Chondrocyte (in vitro differentiated cells): Measurements from ENCODE around the gene KCNQ4. TPM values are rescaled to one million over a fixed set of nuclear protein-coding genes. Genes with fewer than 3 reads are reported as not detected.
A peak's percentile ranks its signal among the peaks of the same experiment; 100 is the strongest.

Experiments
- DNase-seq: peaks from one replicate; pipeline ENCODE4 v3.0.0; 2021; ENCODE audit warnings: mixed read lengths, low spot score
- H3K27ac Mint-ChIP-seq: one replicate; pipeline ENCODE4 v1.8.0; 2021; ENCODE audit warnings: mild to moderate bottlenecking, moderate library complexity, mixed read lengths; ENCODE audit not compliant: unreplicated experiment
- H3K27me3 Mint-ChIP-seq: 2 replicates; pipeline ENCODE4 v1.8.0; 2021; ENCODE audit warnings: low read depth, mixed read lengths
- H3K36me3 Mint-ChIP-seq: 2 replicates; pipeline ENCODE4 v1.8.0; 2021; ENCODE audit warnings: low read depth, mixed read lengths
- H3K4me1 Mint-ChIP-seq: 2 replicates; pipeline ENCODE4 v1.8.0; 2021; ENCODE audit warnings: low read depth, mild to moderate bottlenecking, mixed read lengths
- H3K4me3 Mint-ChIP-seq: one replicate; pipeline ENCODE4 v1.8.0; 2021; ENCODE audit warnings: mild to moderate bottlenecking, moderate library complexity, mixed read lengths; ENCODE audit not compliant: unreplicated experiment
- H3K9me3 Mint-ChIP-seq: 2 replicates; pipeline ENCODE4 v1.8.0; 2021; ENCODE audit warnings: low read depth, mixed read lengths
- CTCF ChIP-seq: fragments of 200-600 bp; sonication (generic); IDR thresholded peaks from 2 replicates; pipeline ENCODE4 v1.5.0; 2021; ENCODE audit warnings: antibody characterized with exemption, mild to moderate bottlenecking, moderate library complexity
- total RNA-seq: library from RNA; stranded (reverse); gene quantifications from 3 replicates; pipeline ENCODE4 v1.2.1, GENCODE V29; 2021

The KCNQ4 gene
- total RNA-seq, 1 donor from 2014 or later, result 3.4 TPM

GRCh38 chr1:40878906-40879305 lies 95.3 kb downstream of the KCNQ4 start:
- Mint-ChIP-seq H3K36me3 (no peaks in the 10 kb centered on the region), H3K4me1 (peaks cover 53% of the 10 kb centered on the region), H3K27me3 (no peaks in the 10 kb centered on the region), H3K27ac (peak overlapping the region; percentile 98), H3K9me3 (peaks cover 3% of the 10 kb centered on the region), H3K4me3 (no peak overlapping the region)
- TF ChIP-seq CTCF, result no peak
- no peak for DNase-seq

DNA sequence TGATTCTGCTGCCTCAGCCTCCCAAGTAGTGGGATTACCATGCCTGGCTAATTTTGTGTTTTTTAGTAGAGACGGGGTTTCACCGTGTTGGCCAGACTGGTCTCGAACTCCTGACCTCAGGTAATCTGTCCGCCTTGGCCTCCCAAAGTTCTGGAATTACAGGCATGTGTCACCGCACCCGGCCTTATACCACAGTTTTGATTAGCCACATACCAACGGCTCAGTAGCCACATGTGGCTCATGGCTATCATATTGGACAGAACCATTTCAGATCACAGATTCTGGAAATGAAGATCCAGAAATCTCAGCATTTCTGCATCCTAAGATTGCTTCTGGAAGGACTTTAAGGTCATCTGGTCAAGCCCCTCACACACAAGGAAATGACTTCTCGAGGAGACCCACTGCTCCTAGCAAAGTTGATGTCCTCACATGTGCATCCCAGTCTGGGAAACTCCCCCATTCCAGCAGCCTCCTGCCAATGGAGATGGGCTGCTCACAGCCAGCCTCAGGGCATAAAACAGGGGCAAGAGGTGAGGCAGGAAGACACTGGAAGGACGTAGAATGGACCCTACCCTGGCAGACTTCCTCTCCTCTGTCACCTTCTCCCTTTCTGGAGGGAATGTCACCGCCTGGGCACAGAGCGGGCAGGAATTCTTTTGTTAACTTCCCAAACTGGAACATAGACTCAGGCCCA lies 96.0 kb downstream of the KCNQ4 start:
- no peak for TF ChIP-seq CTCF
- Mint-ChIP-seq H3K27me3 (no peaks in the 10 kb centered on the region), H3K9me3 (peaks cover 3% of the 10 kb centered on the region), H3K4me3 (no peak overlapping the region), H3K36me3 (no peaks in the 10 kb centered on the region), H3K4me1 (peaks cover 50% of the 10 kb centered on the region), H3K27ac (no peak overlapping the region)
- DNase-seq, result no peak

DNA sequence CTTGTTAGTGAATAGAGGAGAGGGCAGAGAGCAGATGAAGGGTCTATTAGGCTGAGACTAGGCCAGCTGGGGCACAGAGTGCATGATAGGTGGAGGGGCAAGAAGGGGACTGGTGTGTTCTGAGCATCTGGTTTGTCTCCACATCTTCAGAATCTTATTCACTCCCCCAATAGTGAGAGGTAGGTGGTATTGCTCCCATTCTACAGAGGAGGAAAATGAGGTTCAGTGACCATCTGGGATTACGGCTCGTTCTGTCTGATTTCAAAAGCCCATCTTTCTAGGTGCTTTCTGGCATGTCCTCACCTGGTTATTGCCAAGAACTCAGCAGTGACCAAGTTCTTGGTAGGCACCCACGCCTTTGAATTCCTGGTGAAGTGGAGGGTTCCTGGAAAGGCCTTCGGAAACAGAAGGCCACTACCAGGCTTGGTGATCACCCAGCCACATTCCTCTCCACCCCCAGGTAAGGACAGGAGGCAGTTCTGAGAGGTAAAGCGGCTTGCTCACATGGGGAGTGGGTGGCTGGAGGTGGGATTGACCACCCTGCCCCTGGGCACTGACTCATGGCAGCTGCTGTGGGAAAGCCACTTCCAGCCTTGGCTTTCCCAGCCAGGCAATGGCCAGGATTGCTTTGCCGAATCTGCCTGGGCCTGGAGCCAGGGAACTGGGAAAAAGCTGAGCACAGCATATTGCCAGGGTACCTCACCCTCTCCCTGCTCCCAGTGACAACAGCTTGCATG lies 97.4 kb downstream of the KCNQ4 start:
- H3K9me3 Mint-ChIP-seq, result peaks cover under 1% of the 10 kb centered on the region

GRCh38 chr1:40884055-40884795 lies 100.6 kb downstream of the KCNQ4 start:
- Mint-ChIP-seq H3K4me3 (peak overlapping the region; percentile 28), H3K27ac (no peak overlapping the region), H3K9me3 (no peaks in the 10 kb centered on the region), H3K27me3 (no peaks in the 10 kb centered on the region), H3K36me3 (no peaks in the 10 kb centered on the region), H3K4me1 (peaks cover 14% of the 10 kb centered on the region)
- TF ChIP-seq CTCF, result no peak
- no peak for DNase-seq

More for the DNA sequence above, 97.4 kb downstream of the KCNQ4 start:
- Mint-ChIP-seq H3K4me1 (peaks cover 39% of the 10 kb centered on the region), H3K4me3 (no peak overlapping the region), H3K27me3 (no peaks in the 10 kb centered on the region), H3K36me3 (no peaks in the 10 kb centered on the region), H3K27ac (no peak overlapping the region)
- no peak for DNase-seq
- no peak for TF ChIP-seq CTCF

GRCh38 chr1:40886318-40887011 lies 102.9 kb downstream of the KCNQ4 start:
- Mint-ChIP-seq H3K27ac (no peak overlapping the region), H3K4me1 (peaks cover 14% of the 10 kb centered on the region), H3K27me3 (no peaks in the 10 kb centered on the region), H3K36me3 (no peaks in the 10 kb centered on the region), H3K9me3 (no peaks in the 10 kb centered on the region), H3K4me3 (no peak overlapping the region)
- TF ChIP-seq CTCF, result no peak
- no peak for DNase-seq
